Ovary (tissue), 3 donors: ENCODE measurements around the gene CCDC136.

Experiments used
- CTCF ChIP-seq, 3 donors: fragments of 450-650 bp in 2 of 3; fragments of 200-600 bp in 1 of 3; IDR thresholded peaks; one replicate each; pipeline versions ENCODE4 v1.5.1 to v1.8.0; 2016 to 2022; ENCODE audit warnings: antibody characterized with exemption in 3 of 3, mild to moderate bottlenecking in 1 of 3
- EP300 ChIP-seq: sonication (generic); formaldehyde crosslinking; IDR thresholded peaks from one replicate; pipeline ENCODE4 v1.6.1; 2017; ENCODE audit warnings: antibody characterized with exemption
- donor health status: DM: no; HTN: no; CAD: no.

GRCh38 chr7:128812514-128813168 is 20.9 kb downstream of the CCDC136 start:
- no peak for TF ChIP-seq EP300
- TF ChIP-seq CTCF (IDR thresholded peaks at IDR 0.05): no peak
